MCF 10A (cell line): ENCODE measurements around the gene ST6GAL1. TPM values are rescaled to one million over a fixed set of nuclear protein-coding genes. Genes with fewer than 3 reads are reported as not detected.
A peak's percentile ranks its signal among the peaks of the same experiment; 100 is the strongest.

Experiments used
- BruUV-seq: library from RNA; stranded (reverse); fragments of 400-500 nt; replicated peaks from 2 replicates; lab custom pipeline; 2021; lab: Mats Ljungman, UMichigan
- CTCF ChIA-PET: fragments of 300-600 bp; sonication (Branson Sonifier 250); formaldehyde crosslinking; extraction: SDS; loops from one replicate; lab custom pipeline; 2021; ENCODE audit warnings: antibody characterized with exemption, inconsistent platforms; lab: Yijun Ruan, JAX
- POLR2A ChIA-PET: fragments of 300-600, 350-650 bp; sonication (Branson Sonifier 250); formaldehyde crosslinking; extraction: SDS; loops from one replicate; lab custom pipeline; 2020; ENCODE audit warnings: antibody characterized with exemption, inconsistent platforms; lab: Yijun Ruan, JAX
- DNase-seq: peaks from one replicate; pipeline ENCODE4 v3.0.0-alpha.2; 2018; ENCODE audit not compliant: unreplicated experiment
- H3K27ac Mint-ChIP-seq: one replicate; pipeline ENCODE4 v1.8.0; 2022; ENCODE audit warnings: mild to moderate bottlenecking, low read depth, mixed read lengths; ENCODE audit not compliant: unreplicated experiment
- H3K27me3 Mint-ChIP-seq: one replicate; pipeline ENCODE4 v1.8.0; 2022; ENCODE audit warnings: mixed read lengths; ENCODE audit not compliant: insufficient read depth, unreplicated experiment
- H3K36me3 Mint-ChIP-seq: one replicate; pipeline ENCODE4 v1.8.0; 2022; ENCODE audit warnings: mild to moderate bottlenecking, moderate library complexity, mixed read lengths; ENCODE audit not compliant: insufficient read depth, unreplicated experiment
- H3K4me1 Mint-ChIP-seq: one replicate; pipeline ENCODE4 v1.8.0; 2022; ENCODE audit warnings: mixed read lengths; ENCODE audit not compliant: insufficient read depth, unreplicated experiment
- H3K4me3 Mint-ChIP-seq: one replicate; pipeline ENCODE4 v1.8.0; 2022; ENCODE audit warnings: mild to moderate bottlenecking, moderate library complexity, mixed read lengths; ENCODE audit not compliant: unreplicated experiment
- H3K9me3 Mint-ChIP-seq: one replicate; pipeline ENCODE4 v1.8.0; 2022; ENCODE audit warnings: mixed read lengths; ENCODE audit not compliant: unreplicated experiment
- CTCF ChIP-seq: fragments of 200-600 bp; IDR thresholded peaks from one replicate; pipeline ENCODE4 v1.8.0; 2022; ENCODE audit warnings: antibody characterized with exemption, mild to moderate bottlenecking; ENCODE audit not compliant: unreplicated experiment
- intact Hi-C: fragments of 100-400 bp; cut with micrococcal nuclease; formaldehyde crosslinking; loops from 2 replicates; pipeline ENCODE4 v1.14.1; 2022
- total RNA-seq: library from RNA; stranded (reverse); gene quantifications from 2 replicates; pipeline ENCODE4 v1.2.3, GENCODE V29; 2022

ST6GAL1 gene
- total RNA-seq, 1 experiment from 2014 or later = 18.8 TPM

- DNase-seq = no peak
- no peaks in the 10 kb centered on the region for H3K9me3 Mint-ChIP-seq
- H3K4me1 Mint-ChIP-seq = peaks cover 9% of the 10 kb centered on the region
- H3K4me3 Mint-ChIP-seq = no peak overlapping the region
- no TSS peak for BruUV-seq
- intact Hi-C loops = loop anchor here (5.0 kb wide), 2 partner anchors 108 to 203 kb away; no protein-coding TSS in a partner anchor
- H3K27ac Mint-ChIP-seq = peak overlapping the region; percentile 7
- ChIA-PET CTCF (interaction anchor here (0.6 to 6.3 kb wide), 9 partner anchors 11 to 939 kb away, joined by 3 to 96 read pairs (median 18); partner anchors contain the start of gene RPL39L), POLR2A (interaction anchor here (0.7 to 0.9 kb wide), 2 partner anchors 8 to 17 kb away, joined by 4 read pairs; no protein-coding TSS in a partner anchor)
- no peaks in the 10 kb centered on the region for H3K27me3 Mint-ChIP-seq
- TF ChIP-seq CTCF = no peak
- H3K36me3 Mint-ChIP-seq = no peaks in the 10 kb centered on the region
Observed at GRCh38 chr3:187114511-187114910, 184.2 kb downstream of the ST6GAL1 start.

- Mint-ChIP-seq H3K27ac (no peak overlapping the region), H3K4me3 (no peak overlapping the region), H3K36me3 (no peaks in the 10 kb centered on the region), H3K4me1 (no peaks in the 10 kb centered on the region), H3K9me3 (no peaks in the 10 kb centered on the region), H3K27me3 (no peaks in the 10 kb centered on the region)
- ChIA-PET POLR2A (interaction anchor here (0.5 kb wide), 1 partner anchor 1773 kb away, joined by 4 read pairs; no protein-coding TSS in a partner anchor), CTCF (interaction anchor here (0.6 to 1.2 kb wide), 2 partner anchors 18 to 44 kb away, joined by 4 to 5 read pairs; no protein-coding TSS in a partner anchor)
- TF ChIP-seq CTCF = no peak
- no peak for DNase-seq
- no TSS peak for BruUV-seq
- intact Hi-C loops = no loop called here
Observed at GRCh38 chr3:187120326-187120725, 190.0 kb downstream of the ST6GAL1 start.

GRCh38 chr3:187122261-187122660 lies 191.9 kb downstream of the ST6GAL1 start:
- POLR2A ChIA-PET = no interaction called here
- no peak for TF ChIP-seq CTCF
- Mint-ChIP-seq H3K9me3 (no peaks in the 10 kb centered on the region), H3K4me1 (no peaks in the 10 kb centered on the region), H3K36me3 (no peaks in the 10 kb centered on the region), H3K27me3 (no peaks in the 10 kb centered on the region), H3K27ac (no peak overlapping the region), H3K4me3 (no peak overlapping the region)
- DNase-seq = no peak
- no TSS peak for BruUV-seq
- intact Hi-C loops = no loop called here
- CTCF ChIA-PET = interaction anchor here (0.6 to 3.5 kb wide), 3 partner anchors 9 to 42 kb away, joined by 3 to 16 read pairs (median 3); no protein-coding TSS in a partner anchor

- Mint-ChIP-seq H3K27ac (no peak overlapping the region), H3K4me1 (peaks cover 4% of the 10 kb centered on the region), H3K9me3 (no peaks in the 10 kb centered on the region), H3K4me3 (no peak overlapping the region), H3K27me3 (no peaks in the 10 kb centered on the region), H3K36me3 (no peaks in the 10 kb centered on the region)
- intact Hi-C loops = no loop called here
- no peak for DNase-seq
- TF ChIP-seq CTCF = no peak
- no TSS peak for BruUV-seq
- ChIA-PET POLR2A (no interaction called here), CTCF (interaction anchor here (0.6 to 3.5 kb wide), 2 partner anchors 13 to 75 kb away, joined by 4 to 16 read pairs; no protein-coding TSS in a partner anchor)
Observed at GRCh38 chr3:187125319-187126031, 195.1 kb downstream of the ST6GAL1 start.
